HG03025 (cell line): Measurements from ENCODE around the gene ITSN2.

Experiments
- ATAC-seq: cut with Tn5 transposase; IDR thresholded peaks from one replicate; pipeline ENCODE4 v1.9.1; 2021; ENCODE audit warnings: mild to moderate bottlenecking, moderate library complexity; ENCODE audit not compliant: unreplicated experiment, low FRiP score

The ITSN2 gene

DNA sequence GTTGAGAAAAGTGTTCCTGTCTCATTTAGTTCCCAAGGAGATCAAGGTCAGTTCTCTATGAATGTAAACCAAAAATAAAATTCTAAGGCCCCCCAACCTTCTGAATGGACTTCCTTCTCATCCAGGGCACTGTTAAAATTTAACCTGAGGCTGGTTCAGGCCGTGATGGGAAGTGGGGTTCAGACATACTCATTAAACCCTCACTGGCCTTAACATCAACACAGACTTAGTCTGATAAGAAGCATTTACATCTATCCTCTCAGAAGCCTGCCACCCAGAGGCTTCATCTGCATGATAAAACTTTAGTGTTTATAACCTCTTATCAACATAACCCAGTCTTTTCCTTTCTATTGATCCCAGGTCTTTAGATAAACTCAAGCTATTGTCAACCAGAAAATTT lies 22.4 kb downstream of the ITSN2 start:
- no peak for ATAC-seq

DNA sequence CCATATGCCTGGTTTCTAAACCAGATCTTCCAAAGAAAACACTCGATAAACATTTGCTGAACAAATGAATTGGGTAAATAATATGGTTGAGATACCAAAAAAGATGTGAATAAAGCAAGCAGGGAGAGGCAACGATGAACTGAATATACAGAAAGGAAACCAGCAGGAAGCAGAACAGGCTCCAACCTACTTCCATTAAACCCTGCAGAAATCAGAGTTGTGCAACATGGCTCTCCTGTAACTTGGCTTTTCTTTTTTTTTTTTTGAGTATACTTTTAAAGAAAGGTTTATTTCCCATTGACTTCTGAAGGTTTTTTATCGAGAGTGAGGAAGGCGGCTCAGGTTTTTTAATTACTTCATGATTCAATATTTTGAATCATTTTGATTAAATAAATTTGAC lies 23.5 kb downstream of the ITSN2 start:
- no peak for ATAC-seq

DNA sequence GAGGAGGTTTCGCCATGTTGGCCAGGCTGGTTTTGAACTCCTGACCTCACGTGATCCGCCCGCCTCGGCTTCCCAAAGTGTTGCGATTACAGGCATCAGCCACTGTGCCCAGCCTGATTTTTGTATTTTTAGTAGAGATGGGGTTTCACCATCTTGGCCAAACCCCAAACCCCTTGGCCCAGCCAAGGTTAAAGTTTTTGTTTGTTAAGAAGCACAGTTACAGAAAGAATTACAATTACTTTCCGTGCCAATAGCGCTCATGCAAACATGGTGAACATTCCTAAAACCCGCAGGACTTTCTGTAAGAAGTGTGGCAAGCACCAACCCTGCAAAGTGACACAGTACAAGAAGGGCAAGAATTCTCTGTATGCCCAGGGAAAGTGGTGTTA lies 26.1 kb downstream of the ITSN2 start:
- no peak for ATAC-seq

DNA sequence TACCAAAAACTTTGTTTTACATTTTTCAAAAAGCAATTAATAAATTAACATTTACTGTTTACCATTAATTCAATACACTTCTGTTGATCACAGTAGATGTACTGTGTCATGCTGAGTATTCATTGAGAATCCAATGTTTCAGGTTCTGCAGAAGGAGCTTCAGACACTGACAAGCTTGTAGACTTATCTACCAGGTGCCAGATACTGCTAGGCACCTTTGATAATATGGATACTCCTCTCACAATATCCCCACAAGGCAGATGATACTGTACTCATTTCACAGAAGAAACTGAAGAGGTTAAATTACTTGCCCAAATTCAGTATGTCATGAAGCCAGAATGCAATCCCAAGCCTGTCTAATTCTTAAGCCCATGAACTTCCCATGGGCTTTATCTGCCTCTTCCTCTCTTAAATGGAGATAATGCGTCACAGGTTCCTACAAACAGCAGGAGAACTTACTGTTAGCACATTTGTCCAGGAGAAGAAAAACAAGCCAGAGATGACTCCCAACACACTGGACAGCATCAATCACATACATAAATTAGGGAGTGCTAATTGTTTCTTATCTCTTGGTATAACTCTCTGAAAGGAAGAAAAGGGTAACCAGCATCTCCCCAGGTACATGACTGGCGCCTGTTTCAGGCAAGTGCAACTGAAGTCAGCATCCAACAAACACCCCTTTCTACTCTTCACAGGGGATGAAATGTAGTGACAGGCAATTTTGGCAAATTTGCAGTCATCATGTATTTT lies 27.4 kb downstream of the ITSN2 start:
- ATAC-seq = no peak

DNA sequence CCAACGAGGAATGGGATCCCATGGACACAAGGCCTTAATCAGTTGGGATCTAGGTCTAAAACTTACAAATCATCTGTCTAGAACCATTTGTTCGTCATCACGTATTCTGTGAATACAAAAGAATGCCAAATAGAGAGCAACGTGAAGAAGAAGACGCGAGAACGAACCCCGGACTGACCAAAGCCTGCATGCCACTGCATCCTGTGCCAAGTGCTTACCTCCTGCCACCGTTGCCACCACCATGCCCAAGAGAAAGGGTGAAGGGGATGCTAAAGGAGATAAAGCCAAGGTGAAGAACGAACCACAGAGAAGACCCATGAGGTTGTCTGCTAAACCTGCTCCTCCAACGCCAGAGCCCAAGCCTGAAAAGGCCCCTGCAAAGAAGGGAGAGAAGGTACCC lies 30.2 kb downstream of the ITSN2 start:
- ATAC-seq = no peak

DNA sequence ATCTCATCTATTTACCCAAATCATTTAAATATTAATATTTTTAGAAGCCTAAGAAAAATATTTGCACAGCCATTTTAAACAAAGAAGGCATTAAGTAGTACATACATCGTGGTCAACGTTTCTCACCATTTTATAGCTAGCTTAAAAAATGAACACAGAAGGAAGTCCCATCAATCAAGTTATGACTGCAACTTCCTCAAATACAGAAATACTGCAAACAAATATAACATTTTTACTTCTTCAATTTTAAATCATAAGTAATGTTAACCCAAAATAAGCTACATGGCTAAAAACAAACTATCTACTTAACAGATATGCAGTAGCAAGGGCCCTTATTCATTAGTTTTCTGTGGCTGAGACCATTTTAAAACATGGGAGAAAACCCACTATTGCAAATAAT lies 30.6 kb downstream of the ITSN2 start:
- no peak for ATAC-seq

DNA sequence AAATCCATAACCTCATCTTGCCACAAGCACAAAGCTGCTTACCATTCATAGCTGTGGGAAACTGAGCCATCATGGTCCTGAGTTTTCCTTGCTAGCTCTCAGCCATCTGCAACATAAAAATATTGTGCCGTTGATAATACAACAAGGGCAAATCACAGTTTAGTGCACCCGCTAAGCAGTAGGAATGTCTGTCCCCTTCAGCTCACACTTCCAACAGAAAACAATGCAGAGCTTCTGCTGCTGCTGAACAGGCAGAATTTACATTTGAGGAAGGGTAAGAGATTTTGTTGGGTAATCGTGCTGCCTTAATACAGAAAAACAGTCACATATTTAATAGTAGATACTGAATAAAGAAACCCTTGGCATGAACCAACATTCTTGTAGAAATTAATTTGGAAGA lies 32.3 kb downstream of the ITSN2 start:
- ATAC-seq = no peak

DNA sequence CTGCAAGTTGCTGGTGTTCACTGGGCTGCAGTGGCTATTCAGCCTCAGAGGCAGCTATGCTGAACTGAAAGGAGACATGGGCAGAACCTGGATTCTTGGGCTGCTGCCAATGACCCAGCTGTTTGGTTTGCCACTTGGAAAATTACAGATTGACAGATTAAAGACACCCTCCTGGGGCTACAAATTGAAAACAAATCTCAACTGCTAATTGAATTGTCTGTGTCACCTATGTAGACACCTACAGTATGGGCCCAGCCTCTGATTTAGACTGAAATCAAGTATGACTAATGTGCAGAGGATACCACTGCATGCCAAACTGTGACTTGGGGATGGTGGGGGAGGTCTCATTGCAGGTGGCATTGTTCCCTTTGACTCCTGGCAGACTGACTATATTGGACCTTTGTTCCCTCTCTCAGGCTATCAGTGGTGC lies 42.8 kb downstream of the ITSN2 start:
- no peak for ATAC-seq

DNA sequence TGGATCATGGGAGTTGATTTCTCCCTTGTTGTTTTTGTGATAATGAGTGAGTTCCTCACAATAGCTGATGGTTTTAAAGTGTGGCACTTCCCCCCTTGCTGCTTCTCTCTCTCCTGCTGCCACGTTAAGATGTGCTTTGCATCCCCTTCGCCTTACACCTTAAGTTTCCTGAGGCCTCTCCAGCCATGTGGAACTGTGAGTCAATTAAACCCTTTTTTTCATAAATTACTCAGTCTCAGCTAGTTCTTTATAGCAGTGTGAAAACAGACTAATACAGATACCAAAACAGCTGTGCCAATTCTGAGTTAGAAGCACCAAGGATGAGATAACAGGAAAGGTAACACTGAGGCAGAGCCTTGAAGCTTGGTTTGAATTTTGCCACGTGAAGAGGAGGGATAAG lies 44.7 kb downstream of the ITSN2 start:
- ATAC-seq = no peak

DNA sequence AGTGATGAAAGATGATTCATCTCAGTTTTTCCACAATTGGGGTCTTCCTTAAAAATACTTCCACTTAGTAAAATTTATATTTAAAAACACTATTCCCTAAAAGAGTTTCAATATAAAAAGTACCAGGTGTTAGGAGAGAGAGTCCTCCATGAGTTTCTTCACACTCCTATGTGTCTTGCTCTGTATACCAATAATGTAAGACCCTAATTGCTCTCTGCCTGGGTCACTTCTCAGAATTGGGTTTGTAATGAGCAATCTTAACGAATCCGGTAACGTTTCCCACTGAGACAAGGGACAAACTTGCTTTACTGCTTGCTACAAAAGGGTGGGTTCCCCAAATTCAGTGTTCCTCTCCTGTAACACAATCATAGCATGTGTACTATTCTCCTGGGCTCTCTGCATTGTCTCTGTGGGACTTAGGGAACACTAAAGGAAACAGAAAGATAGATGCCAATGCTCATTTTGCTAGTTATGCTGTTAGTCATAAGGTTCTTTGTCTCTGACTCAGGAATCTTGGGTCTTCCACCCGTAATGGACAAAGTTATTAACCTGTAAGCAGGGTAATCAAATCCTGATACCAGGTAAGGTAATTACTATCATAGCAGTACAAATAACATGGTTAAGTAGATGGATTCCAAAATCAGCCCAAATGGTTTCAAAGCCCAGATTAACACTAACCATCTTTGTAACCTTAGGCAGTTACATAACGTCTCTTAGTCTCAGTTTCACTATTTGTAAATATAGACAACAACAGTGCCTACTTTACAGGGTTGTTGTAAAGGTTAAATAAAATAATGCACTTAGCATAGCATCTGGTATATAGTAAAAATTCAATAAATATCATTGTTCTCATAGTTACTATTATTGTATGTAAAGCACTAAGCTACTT lies 46.3 kb downstream of the ITSN2 start:
- ATAC-seq = no peak

DNA sequence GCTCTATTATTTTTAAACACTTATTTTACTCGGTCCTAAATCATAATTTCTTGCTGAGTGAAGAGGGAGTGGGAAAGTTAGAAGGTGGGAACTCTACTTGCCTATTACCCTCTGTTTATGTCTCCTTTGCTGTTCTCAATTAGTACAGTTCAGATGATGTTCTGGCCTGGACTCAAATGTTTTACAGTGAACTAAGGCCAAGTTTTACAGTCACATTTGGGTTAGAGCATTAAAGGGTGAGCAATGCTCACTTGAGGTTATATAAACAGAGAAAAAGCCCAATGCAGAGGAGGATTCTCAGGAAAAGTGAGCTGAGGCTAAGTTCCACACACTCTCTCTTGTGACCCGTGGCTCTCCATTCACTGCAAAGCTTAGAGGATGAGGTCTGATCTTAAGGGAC lies 52.4 kb downstream of the ITSN2 start:
- ATAC-seq = no peak

DNA sequence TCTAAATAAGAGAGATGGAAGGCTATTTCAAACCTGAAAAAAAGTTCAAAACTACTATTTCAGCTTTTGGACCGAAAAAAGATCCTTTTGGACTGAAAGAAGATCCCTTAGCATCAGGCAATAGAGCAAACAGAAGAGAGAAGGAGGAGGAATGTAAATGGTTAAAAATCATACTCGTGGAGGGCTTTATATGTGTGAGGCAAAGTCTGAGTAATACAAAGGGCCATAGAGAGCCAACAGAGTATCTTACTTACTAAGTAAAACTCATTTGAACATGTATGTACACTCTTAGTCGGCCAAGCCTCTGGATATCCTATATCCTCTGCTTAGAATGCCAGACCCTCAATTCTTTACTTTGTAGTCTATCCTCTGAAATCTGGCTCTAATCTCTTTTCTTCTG lies 55.7 kb downstream of the ITSN2 start:
- no peak for ATAC-seq

DNA sequence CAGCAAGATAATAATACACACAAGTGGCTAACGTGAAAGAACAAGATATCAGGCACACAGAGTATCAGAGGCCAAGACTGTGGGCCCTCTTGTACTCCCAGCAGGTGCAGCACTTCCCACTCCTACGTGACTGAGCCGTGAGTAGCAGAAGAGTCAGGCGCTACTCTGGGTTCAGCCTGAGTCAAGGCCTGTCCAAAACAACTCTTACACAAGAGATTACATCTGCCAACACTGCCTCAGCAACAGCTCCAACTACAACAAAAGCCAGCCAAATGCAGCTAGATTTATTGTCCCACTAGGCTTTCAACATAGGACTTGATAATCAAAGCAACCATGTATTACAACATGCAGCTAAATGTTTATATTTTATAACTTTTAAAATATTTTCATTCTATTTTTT lies 56.2 kb downstream of the ITSN2 start:
- ATAC-seq = no peak

DNA sequence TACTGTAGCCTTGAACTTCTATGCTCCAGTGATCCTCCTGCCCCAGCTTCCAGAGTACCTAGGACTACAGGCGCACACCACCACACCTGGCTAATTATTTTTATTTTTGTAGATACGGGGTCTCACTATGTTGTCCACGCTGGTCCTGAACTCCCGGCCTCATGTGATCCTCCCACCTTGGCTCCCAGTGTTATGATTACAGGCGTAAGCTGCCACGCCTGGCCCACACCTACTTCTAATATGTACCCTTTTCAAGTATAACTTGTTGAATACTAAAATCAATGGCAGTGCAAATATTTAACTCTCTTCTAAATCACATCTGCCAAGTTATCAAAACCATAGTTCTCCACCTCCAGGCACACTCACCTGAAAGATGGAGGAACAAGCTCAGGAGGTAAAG lies 58.7 kb downstream of the ITSN2 start:
- no peak for ATAC-seq

DNA sequence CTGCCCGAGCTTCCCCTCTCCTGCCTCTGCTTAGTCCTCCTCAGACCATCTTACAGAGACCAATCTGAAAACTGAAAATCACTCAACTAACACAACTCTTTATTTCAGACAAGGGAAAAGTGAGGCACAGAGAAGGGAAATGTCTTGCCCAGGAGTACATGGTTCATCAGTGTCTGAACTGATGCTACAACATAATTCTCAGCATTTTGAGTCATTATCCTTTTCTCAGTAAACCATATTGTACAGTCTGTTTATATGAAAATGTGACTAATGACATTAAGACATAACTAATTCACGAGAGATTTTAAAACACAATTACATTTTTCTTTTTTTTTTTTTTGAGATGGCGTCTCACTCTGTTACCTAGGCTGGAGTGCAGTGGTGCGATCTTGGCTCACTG lies 62.7 kb downstream of the ITSN2 start:
- ATAC-seq = no peak

DNA sequence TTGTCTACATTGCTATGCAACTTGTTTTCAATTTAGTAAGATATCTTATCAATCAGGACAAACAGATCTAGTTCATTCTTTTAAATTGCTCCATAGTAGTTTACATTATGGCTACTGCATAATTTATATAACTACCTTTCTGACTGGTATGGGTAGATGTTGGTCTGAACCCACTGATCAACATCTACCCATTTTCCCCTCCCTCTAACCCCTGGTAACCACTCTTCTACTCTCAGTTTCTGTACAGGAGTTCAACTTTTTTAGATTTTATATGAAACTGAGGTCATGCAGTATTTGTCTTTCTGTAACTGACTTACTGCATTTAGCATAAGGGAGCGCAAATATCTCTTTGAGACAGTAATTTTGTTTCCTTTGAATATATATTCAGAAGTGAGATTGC lies 73.2 kb downstream of the ITSN2 start:
- ATAC-seq = no peak

DNA sequence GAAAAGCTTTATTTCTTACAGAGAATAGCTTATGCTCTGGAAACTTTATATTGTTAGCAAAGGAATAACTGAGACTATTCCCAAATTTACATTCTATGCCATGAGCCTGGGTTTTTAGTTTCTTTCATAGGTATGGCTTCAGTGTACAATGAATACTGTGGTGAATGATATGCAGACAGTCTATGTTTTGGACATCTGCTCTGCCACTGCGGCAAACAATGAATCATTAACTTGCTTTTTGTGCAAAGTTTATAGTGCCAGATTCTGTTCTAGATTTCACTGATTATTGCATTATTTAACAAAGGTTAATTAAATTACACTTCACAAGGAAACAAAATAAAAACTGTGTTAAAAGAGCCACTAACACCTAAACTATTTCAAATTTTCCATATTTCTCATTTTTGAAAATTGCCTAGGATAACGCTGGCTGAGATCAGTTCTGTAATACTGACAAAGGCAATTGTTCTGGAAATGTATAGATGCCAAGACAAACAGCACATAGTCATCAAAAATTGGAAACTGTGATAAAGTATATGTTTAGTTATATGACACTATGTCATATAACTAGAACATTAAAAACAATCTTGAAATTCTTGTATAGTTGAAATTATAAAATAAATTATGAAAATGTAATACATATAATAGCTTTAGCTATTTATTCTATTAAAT lies 74.7 kb downstream of the ITSN2 start:
- ATAC-seq = no peak

DNA sequence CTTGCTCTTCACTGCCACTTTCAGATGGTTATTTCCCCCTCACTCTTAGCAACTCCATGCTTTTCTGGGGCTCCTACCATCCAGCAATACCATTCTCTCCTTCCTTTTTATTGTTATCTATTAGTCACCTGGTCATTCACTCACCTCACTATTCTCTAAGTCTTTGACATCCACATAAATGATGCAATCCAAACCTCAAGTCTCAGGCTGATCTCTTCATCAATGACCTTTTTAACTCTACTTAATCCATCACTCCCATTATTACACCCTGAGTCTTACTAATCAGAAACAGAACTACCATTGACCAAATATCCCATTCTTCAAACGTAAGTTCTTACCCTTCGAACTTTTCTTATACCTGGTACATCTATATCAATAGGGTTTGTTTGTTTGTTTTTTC lies 79.7 kb downstream of the ITSN2 start:
- ATAC-seq = no peak

DNA sequence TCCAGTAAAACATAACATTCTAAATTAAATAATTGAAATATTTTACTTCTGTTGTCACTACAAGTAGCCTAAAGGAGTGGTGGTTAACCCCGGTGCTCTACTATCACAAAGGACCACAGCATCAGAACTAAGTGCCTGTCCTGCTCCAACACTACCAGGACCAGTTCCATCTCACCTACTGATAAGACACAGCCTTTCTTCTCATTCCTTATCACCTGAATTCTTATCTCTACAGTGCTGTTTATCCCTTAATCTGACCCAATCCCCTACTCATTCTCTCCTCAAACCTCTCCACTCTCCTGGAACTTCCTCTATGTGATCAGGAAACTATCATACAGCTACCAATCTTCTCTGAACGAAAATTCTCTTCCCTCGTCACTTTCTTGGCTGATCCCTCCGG lies 80.2 kb downstream of the ITSN2 start:
- ATAC-seq = no peak

DNA sequence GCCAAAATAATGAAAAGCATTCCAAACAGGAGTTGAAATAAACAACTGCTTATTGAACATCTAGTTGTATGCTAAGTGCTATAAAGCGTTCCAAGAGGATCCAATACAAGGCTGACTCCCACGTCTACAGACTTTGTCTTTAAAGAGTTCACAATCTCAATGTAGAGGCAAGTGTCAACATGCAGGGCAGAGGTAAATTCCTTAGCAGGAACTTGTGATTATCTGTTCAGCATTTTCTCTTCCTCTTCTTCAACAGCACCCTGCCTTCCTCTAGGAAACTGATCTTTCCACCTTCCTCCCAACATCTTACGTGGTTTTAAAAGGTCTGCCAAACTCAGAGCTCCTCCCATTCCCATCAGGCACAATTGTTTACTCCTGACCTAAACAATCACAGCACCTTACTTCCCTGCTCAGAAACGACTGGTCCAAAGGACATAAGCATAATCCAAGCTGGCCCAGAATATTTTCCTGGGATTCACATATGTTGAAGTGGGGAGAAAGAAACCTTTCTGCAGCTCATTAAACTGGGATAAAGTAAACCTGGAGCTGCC lies 83.9 kb downstream of the ITSN2 start:
- no peak for ATAC-seq

DNA sequence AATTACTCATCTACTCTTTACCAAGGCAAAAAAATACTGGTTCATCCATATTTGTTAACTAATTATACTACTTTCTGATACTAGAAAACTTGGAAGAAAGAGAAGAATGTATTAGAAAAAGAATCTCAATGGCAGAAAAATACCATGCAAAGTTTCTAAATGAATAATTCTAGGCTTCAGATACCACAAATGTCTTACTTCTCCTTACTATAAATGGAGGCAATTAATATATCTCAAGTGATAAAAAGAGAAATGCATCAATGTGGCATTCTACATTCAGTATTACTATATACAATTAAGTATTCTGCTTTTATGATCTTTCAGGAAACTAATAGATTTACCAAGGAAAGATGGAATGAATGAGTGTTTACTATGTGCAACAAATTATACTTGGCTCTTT lies 85.5 kb downstream of the ITSN2 start:
- no peak for ATAC-seq
